GM23338 (cell line): ENCODE data around the gene PCDHGB1. TPM values are rescaled to one million over a fixed set of nuclear protein-coding genes. Genes with fewer than 3 reads are reported as not detected.

Source experiments
- ATAC-seq: fragments of 200-7000 bp; cut with Tn5 transposase; 3 replicates; pipeline ENCODE4 v1.9.1; 2020
- DNase-seq: peaks from one replicate; pipeline ENCODE4 v3.0.0-alpha.2; 2015; ENCODE audit warnings: low spot score
- H2AFZ ChIP-seq: fragments of 200-600 bp; sonication (generic); 2 replicates; pipeline ENCODE4 v1.8.0; 2016; ENCODE audit warnings: antibody characterized with exemption, mild to moderate bottlenecking, moderate library complexity
- H3F3A ChIP-seq: fragments of 200-600 bp; sonication (generic); replicated peaks from 2 replicates; pipeline ENCODE4 v1.8.0; 2017; ENCODE audit warnings: antibody characterized with exemption, mixed run types, low read depth
- H3K27ac ChIP-seq: fragments of 200-600 bp; sonication (generic); 2 replicates; pipeline ENCODE4 v1.6.1; 2016; ENCODE audit warnings: low read depth
- H3K27me3 ChIP-seq: fragments of 200-600 bp; sonication (generic); 2 replicates; pipeline ENCODE4 v1.8.0; 2016; ENCODE audit warnings: mild to moderate bottlenecking, mixed run types, moderate library complexity; ENCODE audit not compliant: insufficient read depth
- H3K36me3 ChIP-seq: fragments of 200-600 bp; sonication (generic); 2 replicates; pipeline ENCODE4 v1.8.0; 2016; ENCODE audit warnings: mild to moderate bottlenecking; ENCODE audit not compliant: insufficient read depth
- H3K4me1 ChIP-seq: fragments of 200-600 bp; sonication (generic); 2 replicates; pipeline ENCODE4 v1.8.0; 2016; ENCODE audit warnings: mild to moderate bottlenecking, moderate library complexity; ENCODE audit not compliant: insufficient read depth
- H3K4me2 ChIP-seq: fragments of 200-600 bp; sonication (generic); 2 replicates; pipeline ENCODE4 v1.7.1; 2017; ENCODE audit warnings: mixed run types
- H3K4me3 ChIP-seq: fragments of 200-600 bp; sonication (generic); 2 replicates; pipeline ENCODE4 v1.6.1; 2016; ENCODE audit warnings: mixed run types
- H3K79me2 ChIP-seq: fragments of 200-600 bp; sonication (generic); replicated peaks from 2 replicates; pipeline ENCODE4 v1.8.0; 2017; ENCODE audit warnings: mild to moderate bottlenecking; ENCODE audit not compliant: insufficient read depth
- H3K9me2 ChIP-seq: fragments of 200-600 bp; sonication (generic); 2 replicates; pipeline ENCODE4 v1.8.0; 2017; ENCODE audit not compliant: insufficient read depth
- H4K20me1 ChIP-seq: fragments of 200-600 bp; sonication (generic); replicated peaks from 2 replicates; pipeline ENCODE4 v1.8.0; 2017; ENCODE audit warnings: mild to moderate bottlenecking; ENCODE audit not compliant: insufficient read depth
- H3K27ac Mint-ChIP-seq: 2 replicates; pipeline ENCODE4 v1.8.0; 2020; ENCODE audit warnings: inconsistent platforms, mild to moderate bottlenecking, moderate library complexity, mixed read lengths
- H3K27me3 Mint-ChIP-seq: 3 replicates; pipeline ENCODE4 v1.8.0; 2022; ENCODE audit warnings: low read depth, mild to moderate bottlenecking, moderate library complexity, mixed read lengths, inconsistent platforms; ENCODE audit not compliant: insufficient read depth, poor library complexity
- H3K36me3 Mint-ChIP-seq: 3 replicates; pipeline ENCODE4 v1.8.0; 2021; ENCODE audit warnings: low read depth, mild to moderate bottlenecking, inconsistent platforms, moderate library complexity, mixed read lengths
- H3K4me1 Mint-ChIP-seq: 3 replicates; pipeline ENCODE4 v1.8.0; 2020; ENCODE audit warnings: mild to moderate bottlenecking, inconsistent platforms, mixed read lengths
- H3K4me3 Mint-ChIP-seq: 3 replicates; pipeline ENCODE4 v1.8.0; 2021; ENCODE audit warnings: moderate library complexity, mild to moderate bottlenecking, inconsistent platforms, mixed read lengths
- H3K9me3 Mint-ChIP-seq: 3 replicates; pipeline ENCODE4 v1.8.0; 2020; ENCODE audit warnings: moderate library complexity, mild to moderate bottlenecking, inconsistent platforms, mixed read lengths
- CREB1 ChIP-seq: fragments of 250-450 bp; sonication (Bioruptor Pico); IDR thresholded peaks from 2 replicates; pipeline ENCODE4 v1.5.0; 2020; ENCODE audit warnings: low read depth, mild to moderate bottlenecking, moderate library complexity
- CTCF ChIP-seq, 2 experiments: fragments of 200-600 bp in 1 of 2; sonication (generic) in 1 of 2; conservative IDR thresholded peaks; 2 replicates each; pipeline versions ENCODE4 v1.5.1 to v1.6.1; 2016 to 2017; ENCODE audit warnings: antibody characterized with exemption in 2 of 2, low read depth in 2 of 2, mild to moderate bottlenecking in 2 of 2, moderate library complexity in 1 of 2
- EZH2 ChIP-seq: fragments of 200-600 bp; sonication (generic); IDR thresholded peaks from one replicate; pipeline ENCODE4 v1.8.0; 2017; ENCODE audit warnings: antibody characterized with exemption, mild to moderate bottlenecking, low read depth; ENCODE audit not compliant: unreplicated experiment
- EZH2phosphoT487 ChIP-seq: fragments of 200-600 bp; sonication (generic); IDR thresholded peaks from one replicate; pipeline ENCODE4 v1.8.1; 2018; ENCODE audit warnings: antibody characterized with exemption; ENCODE audit not compliant: unreplicated experiment
- JUNB ChIP-seq: IDR thresholded peaks from one replicate; pipeline ENCODE4 v1.6.1; 2016; ENCODE audit warnings: antibody characterized with exemption; ENCODE audit not compliant: unreplicated experiment
- NANOG ChIP-seq: IDR thresholded peaks from 2 replicates; pipeline ENCODE4 v1.6.1; 2016; ENCODE audit warnings: antibody characterized with exemption, borderline replicate concordance
- POLR2AphosphoS5 ChIP-seq: IDR thresholded peaks from 2 replicates; pipeline ENCODE4 v1.6.1; 2016; ENCODE audit warnings: antibody characterized with exemption, low read depth
- REST ChIP-seq: IDR thresholded peaks from one replicate; pipeline ENCODE4 v1.6.1; 2018; ENCODE audit warnings: antibody characterized with exemption; ENCODE audit not compliant: unreplicated experiment
- STAT1 ChIP-seq: IDR thresholded peaks from one replicate; pipeline ENCODE4 v1.6.1; 2016; ENCODE audit warnings: antibody characterized with exemption; ENCODE audit not compliant: unreplicated experiment
- ZNF114 ChIP-seq: fragments of 250-450 bp; sonication (Bioruptor Pico); IDR thresholded peaks from 2 replicates; pipeline ENCODE4 v1.5.0; 2020; ENCODE audit warnings: mild to moderate bottlenecking, moderate library complexity
- ZNF331 ChIP-seq: fragments of 250-450 bp; sonication (Bioruptor Pico); IDR thresholded peaks from 2 replicates; pipeline ENCODE4 v1.5.0; 2020; ENCODE audit warnings: low read depth, mild to moderate bottlenecking, moderate library complexity
- polyA plus RNA-seq: library from polyadenylated mRNA; unstranded; fragments of >200 nt; fragmentation: Nextera tagmentation; extraction: Ambion mirVana; gene quantifications from 2 replicates; pipeline ENCODE4 v1.2.1, GENCODE V29; 2016
- total RNA-seq: library from RNA; depleted of rRNA; stranded (reverse); fragments of >200 nt; shearing (Covaris generic); gene quantifications from 2 replicates; pipeline ENCODE4 v1.2.3, GENCODE V29; 2014
- TF ChIP-seq, protein P1 (sequence below): IDR thresholded peaks from 2 replicates; pipeline ENCODE4 v1.6.1; 2016; ENCODE audit warnings: antibody characterized with exemption
- TF ChIP-seq, protein P2 (sequence below): fragments of 250-450 bp; sonication (Bioruptor Pico); IDR thresholded peaks from 2 replicates; pipeline ENCODE4 v1.5.0; 2020; ENCODE audit warnings: mild to moderate bottlenecking, moderate library complexity

PCDHGB1 gene
- total and polyA plus RNA-seq, 2 experiments from 2014 or later, result 0.74 to 9.1 TPM

GRCh38 chr5:141313711-141314110 is 36.2 kb upstream of the PCDHGB1 start:
- no peak overlapping the region for H3K4me3 Mint-ChIP-seq
- Histone ChIP-seq H2AFZ (no peak overlapping the region), H3K27ac (no peak overlapping the region), H3K36me3 (peaks cover 5% of the 10 kb centered on the region), H3K27me3 (no peaks in the 10 kb centered on the region), H3K4me2 (no peak overlapping the region), H4K20me1 (peaks cover 14% of the 10 kb centered on the region), H3K79me2 (peaks cover 30% of the 10 kb centered on the region), H3K9me2 (no peaks in the 10 kb centered on the region), H3K4me1 (peaks cover 7% of the 10 kb centered on the region; the same call in 1 of the 2 replicates), H3F3A (no peaks in the 10 kb centered on the region), H3K4me3 (no peak overlapping the region)
- H3K36me3 Mint-ChIP-seq, result peaks cover 48% of the 10 kb centered on the region
- no peak for ATAC-seq
- peaks cover 5% of the 10 kb centered on the region; the same call in 2 of the 3 replicates for H3K4me1 Mint-ChIP-seq
- DNase-seq, result no peak
- H3K27ac Mint-ChIP-seq, result no peak overlapping the region
- peaks cover 33% of the 10 kb centered on the region for H3K9me3 Mint-ChIP-seq
- H3K27me3 Mint-ChIP-seq, result peaks cover 5% of the 10 kb centered on the region
- TF ChIP-seq CREB1 (CRISPR knock-in tag), result no peak
- TF ChIP-seq EZH2, result no peak
- no peak for TF ChIP-seq POLR2AphosphoS5
- TF ChIP-seq STAT1, result no peak
- TF ChIP-seq JUNB, result no peak
- TF ChIP-seq NANOG, result no peak
- TF ChIP-seq REST, result no peak
- no peak for TF ChIP-seq EZH2phosphoT487
- TF ChIP-seq ZNF114 (CRISPR knock-in tag), result no peak
- TF ChIP-seq ZNF331 (CRISPR knock-in tag), result no peak
- TF ChIP-seq, protein P1, sequence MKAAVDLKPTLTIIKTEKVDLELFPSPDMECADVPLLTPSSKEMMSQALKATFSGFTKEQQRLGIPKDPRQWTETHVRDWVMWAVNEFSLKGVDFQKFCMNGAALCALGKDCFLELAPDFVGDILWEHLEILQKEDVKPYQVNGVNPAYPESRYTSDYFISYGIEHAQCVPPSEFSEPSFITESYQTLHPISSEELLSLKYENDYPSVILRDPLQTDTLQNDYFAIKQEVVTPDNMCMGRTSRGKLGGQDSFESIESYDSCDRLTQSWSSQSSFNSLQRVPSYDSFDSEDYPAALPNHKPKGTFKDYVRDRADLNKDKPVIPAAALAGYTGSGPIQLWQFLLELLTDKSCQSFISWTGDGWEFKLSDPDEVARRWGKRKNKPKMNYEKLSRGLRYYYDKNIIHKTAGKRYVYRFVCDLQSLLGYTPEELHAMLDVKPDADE, result no peak
- TF ChIP-seq CTCF (conservative IDR thresholded peaks at IDR 0.05; ENCODE audit: low read depth in 2 of 2), result no peak
- TF ChIP-seq, protein P2, sequence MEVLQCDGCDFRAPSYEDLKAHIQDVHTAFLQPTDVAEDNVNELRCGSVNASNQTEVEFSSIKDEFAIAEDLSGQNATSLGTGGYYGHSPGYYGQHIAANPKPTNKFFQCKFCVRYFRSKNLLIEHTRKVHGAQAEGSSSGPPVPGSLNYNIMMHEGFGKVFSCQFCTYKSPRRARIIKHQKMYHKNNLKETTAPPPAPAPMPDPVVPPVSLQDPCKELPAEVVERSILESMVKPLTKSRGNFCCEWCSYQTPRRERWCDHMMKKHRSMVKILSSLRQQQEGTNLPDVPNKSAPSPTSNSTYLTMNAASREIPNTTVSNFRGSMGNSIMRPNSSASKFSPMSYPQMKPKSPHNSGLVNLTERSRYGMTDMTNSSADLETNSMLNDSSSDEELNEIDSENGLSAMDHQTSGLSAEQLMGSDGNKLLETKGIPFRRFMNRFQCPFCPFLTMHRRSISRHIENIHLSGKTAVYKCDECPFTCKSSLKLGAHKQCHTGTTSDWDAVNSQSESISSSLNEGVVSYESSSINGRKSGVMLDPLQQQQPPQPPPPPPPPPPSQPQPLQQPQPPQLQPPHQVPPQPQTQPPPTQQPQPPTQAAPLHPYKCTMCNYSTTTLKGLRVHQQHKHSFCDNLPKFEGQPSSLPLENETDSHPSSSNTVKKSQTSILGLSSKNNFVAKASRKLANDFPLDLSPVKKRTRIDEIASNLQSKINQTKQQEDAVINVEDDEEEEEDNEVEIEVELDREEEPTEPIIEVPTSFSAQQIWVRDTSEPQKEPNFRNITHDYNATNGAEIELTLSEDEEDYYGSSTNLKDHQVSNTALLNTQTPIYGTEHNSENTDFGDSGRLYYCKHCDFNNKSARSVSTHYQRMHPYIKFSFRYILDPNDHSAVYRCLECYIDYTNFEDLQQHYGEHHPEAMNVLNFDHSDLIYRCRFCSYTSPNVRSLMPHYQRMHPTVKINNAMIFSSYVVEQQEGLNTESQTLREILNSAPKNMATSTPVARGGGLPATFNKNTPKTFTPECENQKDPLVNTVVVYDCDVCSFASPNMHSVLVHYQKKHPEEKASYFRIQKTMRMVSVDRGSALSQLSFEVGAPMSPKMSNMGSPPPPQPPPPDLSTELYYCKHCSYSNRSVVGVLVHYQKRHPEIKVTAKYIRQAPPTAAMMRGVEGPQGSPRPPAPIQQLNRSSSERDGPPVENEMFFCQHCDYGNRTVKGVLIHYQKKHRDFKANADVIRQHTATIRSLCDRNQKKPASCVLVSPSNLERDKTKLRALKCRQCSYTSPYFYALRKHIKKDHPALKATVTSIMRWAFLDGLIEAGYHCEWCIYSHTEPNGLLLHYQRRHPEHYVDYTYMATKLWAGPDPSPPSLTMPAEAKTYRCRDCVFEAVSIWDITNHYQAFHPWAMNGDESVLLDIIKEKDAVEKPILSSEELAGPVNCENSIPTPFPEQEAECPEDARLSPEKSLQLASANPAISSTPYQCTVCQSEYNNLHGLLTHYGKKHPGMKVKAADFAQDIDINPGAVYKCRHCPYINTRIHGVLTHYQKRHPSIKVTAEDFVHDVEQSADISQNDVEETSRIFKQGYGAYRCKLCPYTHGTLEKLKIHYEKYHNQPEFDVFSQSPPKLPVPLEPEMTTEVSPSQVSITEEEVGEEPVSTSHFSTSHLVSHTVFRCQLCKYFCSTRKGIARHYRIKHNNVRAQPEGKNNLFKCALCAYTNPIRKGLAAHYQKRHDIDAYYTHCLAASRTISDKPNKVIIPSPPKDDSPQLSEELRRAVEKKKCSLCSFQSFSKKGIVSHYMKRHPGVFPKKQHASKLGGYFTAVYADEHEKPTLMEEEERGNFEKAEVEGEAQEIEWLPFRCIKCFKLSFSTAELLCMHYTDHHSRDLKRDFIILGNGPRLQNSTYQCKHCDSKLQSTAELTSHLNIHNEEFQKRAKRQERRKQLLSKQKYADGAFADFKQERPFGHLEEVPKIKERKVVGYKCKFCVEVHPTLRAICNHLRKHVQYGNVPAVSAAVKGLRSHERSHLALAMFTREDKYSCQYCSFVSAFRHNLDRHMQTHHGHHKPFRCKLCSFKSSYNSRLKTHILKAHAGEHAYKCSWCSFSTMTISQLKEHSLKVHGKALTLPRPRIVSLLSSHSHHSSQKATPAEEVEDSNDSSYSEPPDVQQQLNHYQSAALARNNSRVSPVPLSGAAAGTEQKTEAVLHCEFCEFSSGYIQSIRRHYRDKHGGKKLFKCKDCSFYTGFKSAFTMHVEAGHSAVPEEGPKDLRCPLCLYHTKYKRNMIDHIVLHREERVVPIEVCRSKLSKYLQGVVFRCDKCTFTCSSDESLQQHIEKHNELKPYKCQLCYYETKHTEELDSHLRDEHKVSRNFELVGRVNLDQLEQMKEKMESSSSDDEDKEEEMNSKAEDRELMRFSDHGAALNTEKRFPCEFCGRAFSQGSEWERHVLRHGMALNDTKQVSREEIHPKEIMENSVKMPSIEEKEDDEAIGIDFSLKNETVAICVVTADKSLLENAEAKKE, result no peak
